Endodermal cell (in vitro differentiated cells): ENCODE measurements around the gene ARHGAP6. TPM values are rescaled to one million over a fixed set of nuclear protein-coding genes. Genes with fewer than 3 reads are reported as not detected.

Experiments
- DNase-seq: peaks from one replicate; pipeline ENCODE4 v3.0.0-alpha.2; 2017
- H3K27ac ChIP-seq: 2 replicates; pipeline ENCODE4 v1.5.1; 2013; ENCODE audit warnings: mild to moderate bottlenecking, low read depth, low read length, moderate library complexity
- H3K27me3 ChIP-seq: 2 replicates; pipeline ENCODE4 v1.6.1; 2013; ENCODE audit warnings: mild to moderate bottlenecking, low read length, moderate library complexity; ENCODE audit not compliant: insufficient read depth, control insufficient read depth, poor library complexity, severe bottlenecking
- H3K36me3 ChIP-seq: 2 replicates; pipeline ENCODE4 v1.7.0; 2013; ENCODE audit warnings: mild to moderate bottlenecking, low read length, moderate library complexity; ENCODE audit not compliant: control insufficient read depth, insufficient read depth
- H3K4me1 ChIP-seq: one replicate; pipeline ENCODE4 v1.7.0; 2013; ENCODE audit warnings: low read length; ENCODE audit not compliant: control insufficient read depth, insufficient read depth
- H3K4me3 ChIP-seq: 2 replicates; pipeline ENCODE4 v1.5.1; 2013; ENCODE audit warnings: mild to moderate bottlenecking, low read length, moderate library complexity
- H3K9ac ChIP-seq: 2 replicates; pipeline ENCODE4 v1.6.1; 2013; ENCODE audit warnings: mild to moderate bottlenecking, low read length, moderate library complexity; ENCODE audit not compliant: poor library complexity, severe bottlenecking; ENCODE audit errors: extremely low read depth
- H3K9me3 ChIP-seq: 2 replicates; pipeline ENCODE4 v1.6.1; 2013; ENCODE audit warnings: mild to moderate bottlenecking, low read length, moderate library complexity; ENCODE audit not compliant: control insufficient read depth
- H3K27ac Mint-ChIP-seq: 2 replicates; pipeline ENCODE4 v1.8.0; 2020; ENCODE audit warnings: mixed read lengths
- H3K27me3 Mint-ChIP-seq: 2 replicates; pipeline ENCODE4 v1.8.0; 2021; ENCODE audit warnings: mild to moderate bottlenecking, mixed read lengths; ENCODE audit not compliant: insufficient read depth
- H3K36me3 Mint-ChIP-seq: 2 replicates; pipeline ENCODE4 v1.8.0; 2020; ENCODE audit warnings: low read depth, mixed read lengths
- H3K4me1 Mint-ChIP-seq: 2 replicates; pipeline ENCODE4 v1.8.0; 2020; ENCODE audit warnings: mixed read lengths
- H3K4me3 Mint-ChIP-seq: 2 replicates; pipeline ENCODE4 v1.8.0; 2020; ENCODE audit warnings: mild to moderate bottlenecking, moderate library complexity, mixed read lengths
- H3K9me3 Mint-ChIP-seq: 2 replicates; pipeline ENCODE4 v1.8.0; 2020; ENCODE audit warnings: mild to moderate bottlenecking, mixed read lengths
- WGBS, 2 experiments: methylation state at CpG; one replicate each; pipeline versions ENCODE4 v1.1.5 to v1.1.7; 2013; ENCODE audit warnings: missing lambda C conversion rate in 2 of 2, mixed read lengths in 1 of 2; ENCODE audit not compliant: insufficient coverage in 1 of 2, insufficient read length in 1 of 2; 5-methylcytosine and 5-hydroxymethylcytosine counted together
- microRNA-seq: library from miRNA; unstranded; fragments of <30 nt; microRNA quantifications from one replicate; pipeline ENCODE4 v1.2.0, GENCODE V29; 2020; ENCODE audit warnings: borderline microRNAs expressed
- total RNA-seq, 2 donors: library from RNA; stranded (reverse); fragmentation: NEBNext Ultra II Directional in 1 of 2; extraction: Animal tissue kit (Norgen Biotek cat#: 25700) in 1 of 2; gene quantifications; 2 replicates in 1 of 2; 3 replicates in 1 of 2; pipeline ENCODE4 v1.2.1, GENCODE V29; 2021
- TF ChIP-seq, protein P1 (sequence below): fragments of 200-600 bp; sonication (generic); conservative IDR thresholded peaks from 2 replicates; pipeline ENCODE4 v1.5.0; 2021; ENCODE audit warnings: antibody characterized with exemption, mild to moderate bottlenecking

Gene ARHGAP6
- total RNA-seq, 2 donors from 2014 or later: 0.48 to 0.73 TPM

DNA sequence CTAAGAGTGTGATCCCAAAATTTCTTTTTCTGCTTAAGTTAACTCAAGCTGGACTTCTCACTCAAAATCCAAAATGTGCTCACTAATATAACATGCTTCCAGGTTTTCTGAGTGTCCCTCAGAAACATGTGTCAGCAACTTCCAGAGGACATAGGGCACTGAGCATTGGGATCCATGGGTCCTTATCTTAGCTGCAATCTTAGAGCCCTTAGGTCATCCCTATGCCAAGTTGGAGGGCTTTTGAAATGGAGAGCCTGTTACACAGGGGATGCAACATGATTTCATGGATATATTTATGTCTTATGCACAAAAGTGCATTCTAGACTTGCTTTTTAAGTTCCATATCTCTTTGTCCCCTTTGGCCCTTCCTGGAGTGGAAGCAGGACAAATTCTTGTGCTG, 566.3 kb downstream of the ARHGAP6 start:
- Mint-ChIP-seq H3K27ac (no peak overlapping the region), H3K4me1 (peaks cover 3% of the 10 kb centered on the region), H3K4me3 (no peak overlapping the region), H3K36me3 (no peaks in the 10 kb centered on the region), H3K27me3 (no peaks in the 10 kb centered on the region), H3K9me3 (peaks cover 38% of the 10 kb centered on the region)
- no peak for DNase-seq
- no peaks in the 10 kb centered on the region for H3K36me3 ChIP-seq
- H3K27me3 ChIP-seq: no peaks in the 10 kb centered on the region
- no peak overlapping the region for H3K4me3 ChIP-seq
- no peaks in the 10 kb centered on the region for H3K4me1 ChIP-seq
- no peak overlapping the region for H3K27ac ChIP-seq
- H3K9ac ChIP-seq: no peak overlapping the region
- TF ChIP-seq, protein P1, sequence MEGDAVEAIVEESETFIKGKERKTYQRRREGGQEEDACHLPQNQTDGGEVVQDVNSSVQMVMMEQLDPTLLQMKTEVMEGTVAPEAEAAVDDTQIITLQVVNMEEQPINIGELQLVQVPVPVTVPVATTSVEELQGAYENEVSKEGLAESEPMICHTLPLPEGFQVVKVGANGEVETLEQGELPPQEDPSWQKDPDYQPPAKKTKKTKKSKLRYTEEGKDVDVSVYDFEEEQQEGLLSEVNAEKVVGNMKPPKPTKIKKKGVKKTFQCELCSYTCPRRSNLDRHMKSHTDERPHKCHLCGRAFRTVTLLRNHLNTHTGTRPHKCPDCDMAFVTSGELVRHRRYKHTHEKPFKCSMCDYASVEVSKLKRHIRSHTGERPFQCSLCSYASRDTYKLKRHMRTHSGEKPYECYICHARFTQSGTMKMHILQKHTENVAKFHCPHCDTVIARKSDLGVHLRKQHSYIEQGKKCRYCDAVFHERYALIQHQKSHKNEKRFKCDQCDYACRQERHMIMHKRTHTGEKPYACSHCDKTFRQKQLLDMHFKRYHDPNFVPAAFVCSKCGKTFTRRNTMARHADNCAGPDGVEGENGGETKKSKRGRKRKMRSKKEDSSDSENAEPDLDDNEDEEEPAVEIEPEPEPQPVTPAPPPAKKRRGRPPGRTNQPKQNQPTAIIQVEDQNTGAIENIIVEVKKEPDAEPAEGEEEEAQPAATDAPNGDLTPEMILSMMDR: no peak
- H3K9me3 ChIP-seq: no peaks in the 10 kb centered on the region

DNA sequence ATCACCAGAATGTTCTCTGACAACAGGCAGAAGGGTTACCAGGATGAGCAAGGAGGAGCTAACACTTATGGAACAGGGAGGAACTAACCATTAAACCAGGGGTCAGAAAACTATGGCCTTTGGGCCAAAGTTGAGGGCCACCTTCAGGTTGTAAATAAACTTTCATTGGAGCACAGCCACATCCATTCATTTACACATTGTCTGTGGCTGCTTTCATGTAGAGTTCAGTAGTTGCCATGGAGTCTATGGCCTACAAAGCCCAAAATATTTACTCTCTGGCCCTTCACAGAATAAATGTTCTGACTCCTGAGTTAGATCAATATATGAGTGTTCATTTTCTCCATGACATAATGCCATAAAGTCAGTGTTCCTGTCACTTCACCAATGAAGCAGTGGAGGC, 567.8 kb downstream of the ARHGAP6 start:
- Mint-ChIP-seq H3K4me3 (no peak overlapping the region), H3K36me3 (no peaks in the 10 kb centered on the region), H3K27ac (no peak overlapping the region), H3K9me3 (peaks cover 41% of the 10 kb centered on the region), H3K4me1 (peaks cover 3% of the 10 kb centered on the region), H3K27me3 (no peaks in the 10 kb centered on the region)
- Histone ChIP-seq H3K9me3 (no peaks in the 10 kb centered on the region), H3K9ac (no peak overlapping the region), H3K4me3 (no peak overlapping the region), H3K27me3 (no peaks in the 10 kb centered on the region), H3K4me1 (no peaks in the 10 kb centered on the region), H3K36me3 (no peaks in the 10 kb centered on the region), H3K27ac (no peak overlapping the region)
- TF ChIP-seq, protein P1: no peak
- no peak for DNase-seq

DNA sequence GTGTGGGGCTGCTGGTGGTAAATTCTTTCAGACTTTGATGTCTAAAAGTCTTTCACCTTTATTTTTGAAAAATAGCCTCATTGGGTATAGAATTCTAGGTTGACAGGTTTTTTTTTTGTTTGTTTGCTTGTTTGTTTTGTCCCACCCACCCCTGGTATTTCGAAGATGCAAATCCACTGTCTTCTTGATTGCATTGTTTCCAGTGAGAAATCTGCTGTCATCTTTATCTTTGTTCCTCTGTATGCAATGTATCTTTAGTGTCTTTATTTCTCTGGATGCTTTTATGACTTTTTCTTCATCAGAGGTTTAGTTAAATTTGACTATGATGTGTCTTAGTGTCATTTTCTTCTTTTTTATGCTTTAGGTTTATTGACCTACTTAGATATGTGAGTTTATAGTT, 575.9 kb downstream of the ARHGAP6 start:
- H3K36me3 ChIP-seq: no peaks in the 10 kb centered on the region
- no peak overlapping the region for H3K9ac ChIP-seq
- H3K27ac Mint-ChIP-seq: no peak overlapping the region
- peaks cover 54% of the 10 kb centered on the region for H3K9me3 Mint-ChIP-seq
- H3K4me3 Mint-ChIP-seq: no peak overlapping the region
- 100% methylated on average over 1 of the region's 1 CpG; no CpG with 5 or more reads in 1 of the 2 experiments for WGBS, 2 experiments
- no peaks in the 10 kb centered on the region for H3K4me1 Mint-ChIP-seq
- H3K4me1 ChIP-seq: no peaks in the 10 kb centered on the region
- no peaks in the 10 kb centered on the region for H3K36me3 Mint-ChIP-seq
- H3K27ac ChIP-seq: no peak overlapping the region
- H3K27me3 Mint-ChIP-seq: no peaks in the 10 kb centered on the region
- H3K27me3 ChIP-seq: no peaks in the 10 kb centered on the region
- H3K4me3 ChIP-seq: no peak overlapping the region
- TF ChIP-seq, protein P1: no peak
- no peak for DNase-seq
- peaks cover 8% of the 10 kb centered on the region for H3K9me3 ChIP-seq

Small RNA genes within 50 kb of the gene (microRNA-seq; reads per million reads assigned to microRNA genes)
- gene MIR548AX: not detected

Other genes starting within 250 kb of the ARHGAP6 start
- gene MSL3, start 92.3 kb upstream of the ARHGAP6 start, total RNA-seq: 10 to 100 TPM; 16.2 to 18.0 TPM